Fibroblast of skin of abdomen (primary cell): ENCODE data around the gene RNF26. TPM values are rescaled to one million over a fixed set of nuclear protein-coding genes. Genes with fewer than 3 reads are reported as not detected.

Experiments
- DNase-seq: peaks from one replicate; pipeline ENCODE4 v3.0.0-alpha.2; 2013
- polyA plus RNA-seq, 2 experiments: library from polyadenylated mRNA; unstranded; fragments of 120-200 nt; gene quantifications; one replicate each; pipeline ENCODE4 v1.2.1, GENCODE V29; 2013; ENCODE audit not compliant: insufficient read length in 2 of 2

RNF26 gene
- 47.3 TPM for polyA plus RNA-seq (2013, experiment 1 of 2; ENCODE audit: insufficient read length)
- polyA plus RNA-seq (2013, experiment 2 of 2; ENCODE audit: insufficient read length) = 48.5 TPM

DNA sequence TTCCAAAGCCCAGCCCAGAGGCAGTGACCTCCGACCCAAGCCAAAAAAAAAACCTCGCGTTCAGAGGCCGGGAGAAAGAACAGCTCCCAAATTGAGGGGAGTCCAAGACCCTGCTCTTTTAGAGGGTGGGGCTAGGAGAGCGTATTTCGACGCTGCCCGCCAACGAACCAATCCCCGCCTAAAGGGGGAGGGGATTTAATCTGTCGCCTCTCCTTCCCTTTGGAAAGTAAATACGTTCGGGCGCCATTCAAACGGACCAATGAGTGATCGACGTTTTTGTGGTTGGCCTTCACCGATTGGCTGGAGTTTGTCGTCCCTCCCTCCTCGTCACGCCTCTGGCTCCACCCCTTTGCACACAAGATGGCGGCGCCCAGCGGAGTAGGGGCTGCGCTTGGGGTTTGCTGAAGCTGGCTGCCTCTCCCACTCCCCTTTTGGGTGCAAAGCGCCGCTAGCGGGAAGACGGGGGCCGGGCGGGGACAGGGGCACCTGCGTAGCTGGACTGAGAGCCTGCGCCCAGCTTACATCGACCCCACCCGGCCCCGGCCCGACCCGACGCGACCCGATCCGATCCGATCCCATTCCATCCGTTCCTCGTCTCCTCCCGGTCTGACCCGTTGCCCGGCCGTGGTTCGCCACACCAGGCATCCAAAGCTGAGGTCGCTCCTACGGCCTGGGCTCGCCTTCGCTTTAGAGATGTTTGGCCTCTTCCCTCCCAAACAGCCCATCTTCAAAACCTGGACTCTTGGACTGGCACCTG, at the start of gene RNF26:
Gene RNF26, plus strand, starts transcription at position 354 of the 757 bp plus-strand sequence. CDS start 596 bp downstream, outside the sequence.
- DNase-seq = peak; percentile 98

GRCh38 chr11:119285431-119285830, 48.9 kb upstream of the RNF26 start:
- no peak for DNase-seq

DNA sequence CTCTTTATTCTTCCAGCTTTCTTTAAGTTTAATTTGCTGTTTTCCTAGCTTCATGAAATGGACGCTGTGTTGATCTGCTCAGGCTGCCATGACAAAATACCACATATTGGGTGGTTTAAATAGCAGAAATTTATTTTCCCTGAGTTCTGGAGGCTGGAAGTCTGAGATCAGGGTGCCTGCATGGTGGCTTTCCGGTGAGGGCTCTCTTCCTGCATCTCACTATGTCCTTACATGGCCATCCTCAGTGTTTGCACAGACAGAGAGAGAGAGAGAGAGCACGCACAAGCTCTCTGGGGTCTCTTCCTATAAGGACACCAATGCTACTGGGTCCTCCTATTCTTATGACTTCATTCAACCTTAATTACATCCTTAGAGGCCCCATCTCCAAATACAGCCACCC, 46.1 kb upstream of the RNF26 start:
- no peak for DNase-seq

DNA sequence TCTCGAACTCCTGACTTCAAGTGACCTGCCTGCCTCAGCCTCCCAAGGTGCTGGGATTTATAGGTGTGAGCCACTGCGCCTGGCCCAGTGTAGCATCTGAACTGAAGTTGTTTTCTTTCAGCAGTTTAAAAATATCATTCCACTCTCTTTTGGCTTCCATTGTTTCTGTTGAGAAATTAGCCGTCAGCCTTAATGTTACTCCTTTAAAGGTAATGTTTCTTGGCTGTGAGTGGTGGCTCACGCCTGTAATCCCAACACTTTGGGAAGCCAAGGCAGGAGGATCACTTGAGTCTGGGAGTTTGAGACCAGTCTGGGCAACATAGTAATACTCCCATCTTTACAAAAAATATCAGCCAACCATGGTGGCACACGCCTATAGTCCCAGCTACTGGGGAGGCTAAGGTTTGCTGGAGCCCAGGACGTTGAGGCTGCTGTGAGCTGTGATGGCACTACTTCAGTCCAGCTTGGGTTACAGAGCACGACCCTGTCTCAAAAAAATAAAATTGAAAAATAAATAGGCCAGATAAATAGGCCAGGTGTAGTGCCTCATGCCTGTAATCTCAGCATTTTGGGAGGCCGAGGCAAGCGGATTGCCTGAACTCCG, 43.3 kb upstream of the RNF26 start:
- DNase-seq = no peak

- no peak for DNase-seq
Measured at GRCh38 chr11:119293461-119293860, 40.9 kb upstream of the RNF26 start.

DNA sequence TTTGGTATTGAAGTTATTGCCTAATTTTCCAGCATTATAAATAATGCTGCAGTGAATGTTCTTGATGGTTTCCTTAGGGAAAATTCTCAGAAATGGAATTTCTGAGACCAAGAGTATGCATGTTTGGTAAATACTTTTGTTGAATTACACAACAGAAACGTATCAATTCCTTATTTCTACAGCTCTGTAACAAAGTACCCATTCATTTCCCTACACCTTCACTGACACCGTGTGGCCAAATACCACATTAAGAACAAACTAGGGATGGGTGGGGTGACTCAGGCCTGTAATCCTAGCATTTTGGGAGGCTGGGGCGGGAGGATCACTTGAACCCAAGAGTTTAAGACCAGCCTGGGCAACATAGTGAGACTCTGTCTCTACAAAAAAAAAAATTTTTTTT, 39.1 kb upstream of the RNF26 start:
- peak; percentile 18 for DNase-seq

DNA sequence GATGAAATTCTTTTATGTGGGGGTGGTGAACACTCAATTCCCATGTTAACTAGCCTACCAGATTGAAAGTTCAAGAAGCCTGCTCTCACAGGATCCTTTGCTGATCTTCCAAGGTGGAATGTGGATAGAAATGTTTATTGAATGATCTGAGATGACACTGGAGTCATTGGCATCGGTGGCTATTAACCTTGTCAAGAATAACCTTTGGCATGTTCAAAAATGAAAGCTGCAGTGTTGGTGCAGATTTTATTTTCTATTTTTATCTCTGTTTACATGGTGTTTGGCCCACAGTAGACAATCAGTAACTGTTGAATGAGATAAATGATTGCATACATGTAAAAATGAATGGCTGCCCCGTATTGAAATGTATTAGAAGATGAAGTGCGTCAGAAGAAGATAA, 36.4 kb upstream of the RNF26 start:
- no peak for DNase-seq

GRCh38 chr11:119298726-119299125, 35.6 kb upstream of the RNF26 start:
- no peak for DNase-seq

- no peak for DNase-seq
Measured at GRCh38 chr11:119299416-119299815, 34.9 kb upstream of the RNF26 start.

GRCh38 chr11:119300198-119300964, 33.9 kb upstream of the RNF26 start:
- DNase-seq = no peak

DNA sequence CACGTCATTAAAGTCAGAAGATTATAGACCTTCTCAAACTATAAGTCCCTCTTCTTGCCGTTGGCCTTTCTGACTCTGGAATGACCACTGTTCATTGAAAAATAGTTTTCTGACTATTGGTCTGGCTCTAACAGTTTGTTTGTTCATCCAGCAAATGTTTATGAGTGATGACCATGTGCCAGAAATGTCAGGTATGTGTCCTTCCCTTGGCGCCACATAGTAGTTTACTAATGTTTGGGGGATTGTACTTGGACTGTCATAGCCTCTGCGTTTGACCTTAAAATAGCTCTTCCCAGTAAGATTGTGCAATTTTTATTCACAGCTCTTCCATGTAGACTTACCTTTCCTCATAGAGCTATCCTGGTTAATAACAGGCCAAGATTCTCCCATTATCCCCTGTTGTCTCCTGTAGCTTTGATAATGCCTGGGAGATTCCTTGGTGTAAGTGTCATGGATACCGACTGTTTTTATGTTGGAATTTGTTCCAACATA, 31.1 kb upstream of the RNF26 start:
- no peak for DNase-seq

DNA sequence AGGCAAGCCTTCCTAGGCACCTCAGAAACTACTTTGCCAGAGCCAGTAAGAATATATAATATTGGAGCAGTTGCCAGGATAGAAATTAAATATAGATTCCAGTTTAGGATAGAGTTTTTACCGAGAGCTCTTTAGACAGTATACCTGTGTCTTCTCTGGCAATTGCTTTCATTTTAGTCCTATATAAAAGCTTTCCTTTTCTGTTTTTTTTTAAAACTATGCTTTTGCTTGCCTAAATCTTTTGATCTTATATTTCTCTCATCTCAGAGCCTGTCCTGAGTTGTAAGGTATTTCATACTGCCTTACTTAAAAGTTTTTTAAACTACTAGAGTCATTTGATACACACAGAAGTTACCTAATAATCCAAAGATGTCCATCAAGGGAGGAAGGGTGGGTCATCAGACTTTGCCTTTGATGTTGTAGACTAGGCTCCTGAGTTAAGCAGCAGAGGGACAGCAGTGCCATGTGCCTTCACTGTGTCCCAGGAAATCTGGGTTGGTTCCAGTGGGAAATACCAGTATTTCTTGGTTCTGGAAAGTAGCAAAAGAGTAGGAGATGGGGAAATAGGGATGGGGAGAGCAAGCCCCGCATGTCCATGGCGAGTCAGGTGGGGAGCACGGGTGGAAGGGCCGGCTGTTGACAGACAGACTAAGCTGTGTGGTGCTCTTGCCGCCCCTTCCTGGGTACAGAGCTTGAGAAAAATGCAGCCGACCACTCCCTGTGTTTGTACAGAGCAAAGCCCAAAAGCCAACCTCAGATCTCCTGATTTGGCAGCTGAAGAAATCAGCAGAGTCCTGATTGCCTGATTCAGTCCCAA, 28.6 kb upstream of the RNF26 start:
- DNase-seq = no peak

- DNase-seq = peak; percentile 50
Measured at GRCh38 chr11:119306373-119306890, 27.9 kb upstream of the RNF26 start.

DNA sequence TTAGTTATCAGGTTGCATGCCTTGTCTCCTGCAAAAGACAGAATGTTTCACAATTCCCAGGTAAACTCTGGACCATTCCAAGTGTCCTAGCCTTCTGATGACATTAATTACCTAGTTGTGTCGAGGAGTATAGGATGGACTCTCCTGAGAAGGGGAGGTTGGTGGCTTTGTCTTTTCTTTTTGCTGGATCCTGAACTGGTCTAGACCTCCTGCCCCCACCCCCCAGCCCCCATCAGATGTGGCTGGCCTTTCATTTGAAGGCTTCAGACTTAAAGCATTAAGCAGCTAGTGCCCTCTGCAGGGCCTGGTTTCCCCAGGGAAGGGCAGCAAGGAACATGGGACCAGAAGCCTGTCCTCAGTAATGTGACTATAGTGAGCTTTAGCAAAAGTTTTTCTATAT, 27.1 kb upstream of the RNF26 start:
- DNase-seq = no peak

DNA sequence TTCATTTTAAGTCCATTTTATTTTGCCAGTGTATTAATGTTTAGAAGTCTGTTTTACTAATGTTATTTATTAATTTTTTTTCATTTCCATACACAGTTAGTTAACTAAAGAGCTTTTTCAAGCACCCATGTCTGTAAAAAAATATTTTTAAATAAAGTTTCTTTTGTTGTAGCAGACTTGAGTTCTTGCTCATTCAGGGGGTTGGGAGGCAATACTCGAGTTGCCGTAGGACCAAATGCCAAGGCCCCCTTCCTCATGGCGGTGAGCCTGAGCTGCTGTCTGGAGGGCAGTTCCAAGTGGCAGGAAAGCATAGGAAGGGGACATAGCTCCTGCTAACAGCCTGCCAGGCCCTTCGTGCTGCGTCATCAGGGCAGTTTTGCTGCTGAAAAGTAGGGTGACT, 26.4 kb upstream of the RNF26 start:
- DNase-seq = no peak

GRCh38 chr11:119309411-119309810, 24.9 kb upstream of the RNF26 start:
- DNase-seq = no peak

- no peak for DNase-seq
Measured at GRCh38 chr11:119309953-119310681, 24.2 kb upstream of the RNF26 start.

- no peak for DNase-seq
Measured at GRCh38 chr11:119310682-119311052, 23.7 kb upstream of the RNF26 start.

- DNase-seq = no peak
Measured at GRCh38 chr11:119314726-119315125, 19.6 kb upstream of the RNF26 start.

DNA sequence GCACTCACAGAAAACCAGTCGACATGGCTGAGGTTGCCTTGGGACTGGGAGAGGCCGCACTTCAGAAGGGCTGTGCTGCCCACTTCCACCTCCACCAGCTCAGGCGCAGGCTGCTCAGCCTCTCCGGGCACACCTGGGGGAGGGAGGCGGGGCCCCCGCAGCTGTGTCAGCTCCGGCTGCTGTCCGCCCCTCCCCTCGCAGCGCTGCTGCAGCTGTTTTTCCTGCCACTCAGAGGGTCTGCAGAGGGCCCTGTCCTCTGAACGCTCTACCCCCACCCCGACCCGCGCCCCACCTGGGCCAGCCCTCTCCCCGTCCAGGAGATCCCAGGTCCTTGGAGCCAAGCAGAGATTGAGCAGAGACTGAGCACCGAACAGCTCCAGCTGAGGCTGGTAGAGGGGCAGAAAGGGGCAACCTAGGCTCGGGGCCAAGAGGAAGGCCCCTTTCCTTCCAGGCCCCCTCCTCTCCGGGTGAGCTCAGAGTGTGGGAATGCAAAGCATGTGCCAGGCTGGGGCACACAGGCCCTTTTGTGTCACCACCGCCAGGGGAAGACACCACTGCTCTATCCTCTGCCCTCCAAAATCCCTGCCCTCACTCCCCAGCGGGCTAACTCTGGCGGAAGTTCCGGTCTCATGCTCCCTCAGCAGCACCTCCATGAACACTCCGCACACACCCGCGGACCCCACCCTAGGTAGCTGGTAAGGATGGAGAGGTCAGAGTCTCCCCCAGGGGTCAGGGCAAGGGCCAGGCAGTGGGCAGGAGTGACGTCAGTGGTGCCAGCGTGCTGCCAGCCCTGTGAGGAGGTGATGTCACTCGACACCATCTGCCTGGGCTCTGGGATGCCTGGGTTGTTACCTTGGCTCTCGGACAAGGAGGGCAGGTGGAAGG, 19.0 kb upstream of the RNF26 start:
- DNase-seq = peak; percentile 34
